NCI-H69 (cell line): ENCODE measurements around the gene NECAB2.

Experiments used
- DNase-seq: peaks from one replicate; lab custom pipeline; 2025; lab: John Stamatoyannopoulos, UW

The NECAB2 gene

GRCh38 chr16:83967091-83967490 is 953 bp upstream of the NECAB2 start:
- peak; percentile 32 for DNase-seq

- DNase-seq, result peak; percentile 61
Measured at GRCh38 chr16:83968306-83968851, 335 bp downstream of the NECAB2 start.

- peak; percentile 7 for DNase-seq
Measured at GRCh38 chr16:83968891-83969649, 1.0 kb downstream of the NECAB2 start.

GRCh38 chr16:83969771-83970429 is 1.9 kb downstream of the NECAB2 start:
- peak; percentile 17 for DNase-seq

DNA sequence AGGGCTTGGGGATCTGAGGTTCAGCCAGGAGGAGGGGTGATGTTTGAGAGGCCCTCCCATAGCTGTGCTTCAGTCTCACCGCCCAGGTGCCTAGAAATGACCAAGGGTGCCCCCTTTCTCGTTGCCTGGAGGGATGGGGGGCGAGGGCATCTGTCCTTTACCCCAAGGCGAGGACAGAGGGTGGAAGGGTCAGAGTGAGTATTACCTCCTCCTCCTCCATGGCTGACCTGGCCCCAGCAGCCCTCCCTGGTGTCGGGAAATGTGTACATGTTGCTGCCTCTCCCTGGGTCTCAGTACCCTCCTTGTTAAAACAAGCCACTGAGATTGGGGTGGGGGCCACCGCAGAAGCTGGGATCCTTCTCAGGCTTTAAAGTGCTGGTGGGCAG is 2.4 kb downstream of the NECAB2 start:
- DNase-seq, result no peak

DNA sequence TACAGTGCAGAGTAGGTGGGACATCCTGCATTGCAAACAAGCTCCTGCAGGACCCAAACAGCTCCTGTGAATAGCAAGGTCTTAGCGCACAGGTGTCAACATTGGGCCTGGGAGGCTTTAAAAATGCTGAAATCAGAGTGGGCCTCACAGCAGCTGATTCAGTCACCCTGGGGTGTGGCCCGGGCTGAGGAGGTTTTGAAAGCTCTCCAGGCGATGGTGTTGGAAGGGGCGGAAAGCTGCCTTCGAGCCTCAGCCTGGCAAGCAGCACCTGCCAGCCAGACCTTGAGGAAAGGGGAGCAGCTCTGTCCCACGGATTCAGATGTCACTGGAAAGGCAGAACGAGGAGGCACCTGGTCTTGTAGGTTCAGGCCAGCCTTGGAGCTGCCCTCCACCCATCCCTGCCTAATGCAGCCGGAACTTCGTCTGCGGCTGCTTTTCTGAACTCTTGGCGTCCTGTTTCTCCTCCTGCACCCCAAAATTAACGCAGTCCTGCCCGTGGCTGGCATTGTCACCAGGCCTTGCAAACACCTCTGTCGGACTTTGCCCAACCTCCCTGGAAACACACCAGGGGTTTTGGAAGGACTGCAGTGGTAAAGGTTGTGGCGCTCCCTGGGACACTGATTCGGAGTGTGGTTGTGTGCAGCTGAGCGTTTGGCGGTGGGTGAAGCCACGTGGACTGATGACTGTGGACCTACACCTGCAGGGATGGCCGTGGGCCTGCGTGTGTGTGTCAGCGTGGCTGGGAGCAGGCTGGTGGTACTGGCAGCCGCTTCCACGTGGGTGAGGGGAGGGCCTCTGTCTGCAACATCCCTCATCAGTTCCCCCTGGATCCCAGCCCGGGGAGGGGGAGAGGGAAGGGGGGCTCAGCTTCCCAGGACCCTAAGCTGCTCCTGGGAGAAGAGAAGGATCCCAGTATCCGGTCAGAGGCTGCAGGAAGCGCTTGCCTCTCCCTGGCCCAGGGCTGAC is 3.4 kb downstream of the NECAB2 start:
- DNase-seq, result peak; percentile 6

- no peak for DNase-seq
Measured at GRCh38 chr16:83972256-83973008, 4.4 kb downstream of the NECAB2 start.

DNA sequence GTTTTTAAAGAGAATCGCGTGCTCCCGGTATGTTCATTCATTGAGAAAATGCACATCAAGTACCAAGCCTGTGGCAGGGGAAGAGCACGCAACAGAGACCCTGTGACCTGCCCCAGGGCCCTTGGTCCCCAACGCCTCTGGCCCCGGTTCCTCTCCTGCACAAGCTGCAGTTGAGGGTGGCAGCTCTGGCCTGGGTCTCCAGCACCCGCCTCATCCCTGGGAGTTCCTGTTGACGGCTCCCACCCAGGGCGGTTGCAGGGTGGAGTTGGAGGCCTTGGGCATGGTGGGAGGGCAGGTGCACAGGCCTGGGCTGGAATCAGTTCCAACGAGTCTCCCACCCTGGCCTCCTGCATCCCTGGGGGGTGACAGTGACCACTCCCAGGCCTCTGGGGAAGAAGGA is 5.0 kb downstream of the NECAB2 start:
- no peak for DNase-seq

DNA sequence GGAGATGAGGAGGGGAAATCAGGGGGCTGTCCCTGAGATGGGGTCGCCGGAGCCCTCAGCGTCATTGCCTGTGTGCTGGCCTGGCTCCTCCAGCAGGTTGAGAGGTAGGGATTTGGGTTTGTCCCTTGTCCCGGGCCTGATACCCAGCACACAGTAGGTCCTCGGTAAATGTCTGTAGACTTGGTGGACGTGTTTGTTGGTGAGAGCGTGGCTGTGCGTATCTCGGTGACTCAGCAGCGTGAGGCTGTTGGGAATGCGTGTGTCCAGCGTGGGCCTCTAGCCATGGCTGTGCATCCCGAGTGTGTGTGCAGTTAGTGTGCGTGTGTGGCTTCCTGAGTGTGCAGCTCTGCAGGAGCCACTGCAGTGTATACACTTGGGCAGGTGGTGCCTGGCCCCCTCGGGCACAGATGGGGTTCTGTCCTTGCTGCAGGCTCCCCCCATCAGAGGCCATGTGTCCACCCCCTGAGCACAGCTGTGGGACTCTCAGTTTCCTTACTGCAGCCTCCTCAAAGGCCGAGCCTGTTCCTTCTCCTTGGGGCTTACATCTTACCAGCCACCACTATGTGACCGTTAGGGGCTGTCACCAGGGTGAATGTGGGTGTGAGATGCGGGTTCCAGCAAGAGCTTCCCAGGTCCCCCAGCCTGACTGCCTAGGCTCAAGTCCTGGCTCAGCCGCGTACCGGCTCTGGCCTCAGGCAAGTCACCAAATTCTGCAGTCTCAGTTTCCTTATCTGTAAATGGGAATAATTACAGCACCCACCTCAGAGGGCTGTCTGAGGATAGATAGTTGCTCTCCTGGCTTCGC is 5.7 kb downstream of the NECAB2 start:
- no peak for DNase-seq

DNA sequence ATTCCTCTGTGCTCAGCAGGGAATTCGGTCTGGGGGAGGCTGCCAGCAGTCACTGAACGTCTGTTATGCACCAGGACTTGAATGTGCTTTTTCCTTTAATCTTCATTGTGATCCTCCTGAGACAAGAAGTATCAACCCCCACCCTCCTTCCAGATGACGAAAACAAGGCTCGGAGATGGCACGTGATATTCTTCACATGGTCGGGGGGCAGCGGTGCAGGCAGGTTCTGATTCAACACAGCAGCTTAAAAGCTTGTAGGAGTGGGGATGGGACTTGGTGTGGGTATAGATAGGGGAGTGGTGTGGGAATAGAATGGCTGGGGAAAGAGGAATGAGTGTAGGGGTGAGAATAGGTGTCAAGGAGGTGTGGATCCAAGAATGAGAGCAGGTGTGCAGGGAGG is 6.4 kb downstream of the NECAB2 start:
- DNase-seq, result no peak

DNA sequence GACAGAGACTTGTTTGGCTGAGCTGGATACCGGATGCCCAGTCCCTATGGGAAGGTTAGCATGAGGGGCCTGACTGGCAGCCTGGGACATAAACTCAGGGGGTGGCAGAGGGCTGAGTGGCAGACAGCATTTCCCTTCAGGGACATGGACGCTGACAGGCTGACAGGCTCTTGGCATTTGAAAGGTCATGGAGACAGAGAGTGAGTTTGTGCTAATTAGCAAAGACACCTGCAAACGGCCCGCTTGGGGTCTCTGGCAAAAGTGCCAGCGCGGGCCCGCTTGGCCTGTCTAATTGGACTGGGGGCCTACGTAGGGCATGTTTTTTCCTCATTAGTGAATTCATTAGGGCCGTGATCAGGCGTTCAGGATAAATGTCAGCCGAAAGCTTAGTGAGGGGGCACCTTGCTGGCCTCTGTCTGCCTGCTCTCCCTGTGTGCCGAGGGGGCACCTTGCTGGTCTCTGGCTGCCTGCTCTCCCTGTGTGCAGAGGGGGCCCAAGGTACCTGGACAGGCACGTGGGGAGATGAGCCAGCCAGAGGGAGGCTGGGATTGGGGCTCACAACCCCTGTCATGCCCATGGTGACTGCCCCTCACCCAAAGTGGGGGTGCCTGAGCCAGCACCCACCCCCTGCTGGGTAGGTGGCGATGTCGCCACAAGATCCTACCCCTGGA is 7.7 kb downstream of the NECAB2 start:
- no peak for DNase-seq

- DNase-seq, result no peak
Measured at GRCh38 chr16:83977056-83977815, 9.2 kb downstream of the NECAB2 start.

- DNase-seq, result no peak
Measured at GRCh38 chr16:83978401-83978904, 10.4 kb downstream of the NECAB2 start.

- DNase-seq, result peak; percentile 15
Measured at GRCh38 chr16:83979441-83979840, 11.4 kb downstream of the NECAB2 start.

- no peak for DNase-seq
Measured at GRCh38 chr16:83980794-83981193, 12.8 kb downstream of the NECAB2 start.

DNA sequence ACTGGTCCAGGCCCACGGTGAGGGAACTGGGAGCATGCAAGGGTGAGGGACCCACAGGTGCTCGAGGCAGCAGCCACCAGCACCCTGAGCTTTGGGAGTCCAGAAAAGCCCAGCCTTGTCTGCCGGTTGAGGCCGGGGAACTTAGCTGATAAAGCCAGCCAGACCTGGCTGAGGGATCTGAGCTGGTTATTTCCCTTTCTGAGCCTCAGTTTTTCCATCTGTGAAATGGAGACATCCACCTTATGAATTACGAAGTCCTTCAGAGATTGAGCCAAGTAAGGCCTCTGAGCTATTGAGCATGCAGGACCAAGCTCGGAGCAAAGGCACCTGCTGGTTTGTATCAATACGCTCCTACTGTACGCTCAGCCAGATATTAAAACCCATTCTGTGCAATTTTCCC is 13.8 kb downstream of the NECAB2 start:
- DNase-seq, result no peak

GRCh38 chr16:83983491-83983890 is 15.4 kb downstream of the NECAB2 start:
- DNase-seq, result no peak

DNA sequence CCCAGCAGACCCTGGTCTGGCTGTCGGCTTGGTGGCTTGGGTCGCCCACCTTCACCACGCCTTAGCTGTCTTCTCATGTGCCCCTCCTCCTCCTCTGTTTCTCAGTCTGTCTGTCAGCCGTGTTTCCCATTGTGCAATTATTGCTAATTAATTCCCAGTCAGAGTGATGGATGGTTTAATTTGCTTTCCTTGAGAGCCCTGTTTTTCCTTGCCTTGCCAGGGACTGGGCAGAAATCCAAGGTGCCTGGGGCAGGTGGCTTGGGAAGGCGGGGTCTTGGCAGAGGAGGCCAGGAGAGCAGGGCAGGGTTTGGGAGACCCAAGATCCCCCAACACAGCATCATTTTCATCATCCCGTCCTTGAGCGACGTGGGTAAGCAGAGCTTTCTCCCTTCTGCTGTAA is 21.3 kb downstream of the NECAB2 start:
- peak; percentile 89 for DNase-seq

DNA sequence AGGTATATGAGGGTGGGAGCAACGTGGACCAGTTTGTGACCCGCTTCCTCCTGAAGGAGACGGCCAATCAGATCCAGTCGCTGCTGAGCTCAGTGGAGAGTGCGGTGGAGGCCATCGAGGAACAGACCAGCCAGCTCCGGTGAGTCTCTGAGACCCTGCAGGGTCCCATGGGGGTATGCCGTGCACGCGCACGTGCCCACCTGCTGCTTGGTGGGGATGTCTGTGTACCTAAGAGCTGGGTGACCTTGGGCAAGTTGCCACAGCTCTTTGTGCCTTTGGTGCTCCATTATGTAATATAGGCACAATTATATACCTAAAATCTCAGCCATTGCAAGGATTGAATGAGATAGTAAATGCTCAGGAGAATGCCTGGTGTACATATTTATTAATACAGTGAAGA is 22.4 kb downstream of the NECAB2 start:
- peak; percentile 55 for DNase-seq
